Stomach (tissue), 4 donors: Measurements from ENCODE around the gene ST6GALNAC5.

ENCODE experiments used
- EP300 ChIP-seq: sonication (generic); formaldehyde crosslinking; IDR thresholded peaks from one replicate; pipeline ENCODE4 v1.6.1; 2017; ENCODE audit warnings: antibody characterized with exemption
- POLR2A ChIP-seq, 4 donors: fragments of 450-650 bp; IDR thresholded peaks; one replicate each; pipeline ENCODE4 v1.6.1; 2016; ENCODE audit warnings: antibody characterized with exemption in 4 of 4, control low read depth in 2 of 4, mild to moderate bottlenecking in 1 of 4, moderate library complexity in 1 of 4
- POLR2AphosphoS5 ChIP-seq, 3 donors: sonication (generic); formaldehyde crosslinking; IDR thresholded peaks; one replicate each; pipeline ENCODE4 v1.6.1; 2016; ENCODE audit warnings: antibody characterized with exemption in 3 of 3
- TF ChIP-seq, protein P1 (sequence below), 7 experiments: fragments of 450-650 bp in 4 of 7; fragments of 200-600 bp in 3 of 7; sonication (generic) in 3 of 7; IDR thresholded peaks; one replicate each; pipeline ENCODE4 v1.5.1; 2016 to 2019; ENCODE audit warnings: antibody characterized with exemption in 7 of 7, control low read depth in 2 of 7, mild to moderate bottlenecking in 1 of 7

DNA sequence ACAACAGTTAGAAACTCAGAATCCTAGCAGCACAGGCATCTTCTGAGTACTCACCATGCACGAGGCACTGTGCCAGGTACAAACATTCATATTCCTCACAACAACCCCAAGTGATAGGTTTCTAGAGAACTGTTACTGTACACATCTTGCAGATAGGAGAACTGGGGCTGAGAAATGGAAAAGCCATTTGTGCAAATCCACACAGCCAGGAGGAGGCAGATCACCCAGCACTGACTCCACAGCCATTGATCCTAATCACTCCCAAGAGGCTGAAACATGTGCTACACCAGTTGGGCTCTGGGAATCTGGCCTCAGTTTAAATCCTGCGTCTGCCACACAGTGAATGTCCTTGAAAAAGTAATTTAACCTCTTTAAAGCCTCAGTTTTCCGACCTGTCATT lies 151.0 kb downstream of the ST6GALNAC5 start:
- TF ChIP-seq, protein P1, sequence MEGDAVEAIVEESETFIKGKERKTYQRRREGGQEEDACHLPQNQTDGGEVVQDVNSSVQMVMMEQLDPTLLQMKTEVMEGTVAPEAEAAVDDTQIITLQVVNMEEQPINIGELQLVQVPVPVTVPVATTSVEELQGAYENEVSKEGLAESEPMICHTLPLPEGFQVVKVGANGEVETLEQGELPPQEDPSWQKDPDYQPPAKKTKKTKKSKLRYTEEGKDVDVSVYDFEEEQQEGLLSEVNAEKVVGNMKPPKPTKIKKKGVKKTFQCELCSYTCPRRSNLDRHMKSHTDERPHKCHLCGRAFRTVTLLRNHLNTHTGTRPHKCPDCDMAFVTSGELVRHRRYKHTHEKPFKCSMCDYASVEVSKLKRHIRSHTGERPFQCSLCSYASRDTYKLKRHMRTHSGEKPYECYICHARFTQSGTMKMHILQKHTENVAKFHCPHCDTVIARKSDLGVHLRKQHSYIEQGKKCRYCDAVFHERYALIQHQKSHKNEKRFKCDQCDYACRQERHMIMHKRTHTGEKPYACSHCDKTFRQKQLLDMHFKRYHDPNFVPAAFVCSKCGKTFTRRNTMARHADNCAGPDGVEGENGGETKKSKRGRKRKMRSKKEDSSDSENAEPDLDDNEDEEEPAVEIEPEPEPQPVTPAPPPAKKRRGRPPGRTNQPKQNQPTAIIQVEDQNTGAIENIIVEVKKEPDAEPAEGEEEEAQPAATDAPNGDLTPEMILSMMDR (IDR thresholded peaks at IDR 0.05), result no peak
- TF ChIP-seq POLR2AphosphoS5 (IDR thresholded peaks at IDR 0.05), result no peak
- TF ChIP-seq POLR2A (IDR thresholded peaks at IDR 0.05), result no peak
- no peak for TF ChIP-seq EP300
